Right lobe of liver (tissue), 4 donors: ENCODE results near the gene ABLIM3.

Experiments used
- CTCF ChIP-seq, 4 donors: fragments of 200-600 bp in 3 of 4; fragments of 450-650 bp in 1 of 4; IDR thresholded peaks; one replicate each; pipeline versions ENCODE4 v1.5.1 to v1.8.0; 2016 to 2022; ENCODE audit warnings: antibody characterized with exemption in 4 of 4, mild to moderate bottlenecking in 2 of 4
- POLR2A ChIP-seq: fragments of 450-650 bp; IDR thresholded peaks from one replicate; pipeline ENCODE4 v1.6.1; 2017; ENCODE audit warnings: antibody characterized with exemption, mild to moderate bottlenecking
- donor health status: DM: no; HTN: no; CAD: no.
- donor health status: DM: no; HTN: no; CAD: no.
- donor health status: DM: no; HTN: yes; CAD: no.

- TF ChIP-seq POLR2A, result no peak
- TF ChIP-seq CTCF (IDR thresholded peaks at IDR 0.05), result no peak
These were observed 79.5 kb downstream of the ABLIM3 start for GRCh38 chr5:149220750-149221149.
